GM19324 (cell line): ENCODE data around the gene C4orf50.
"Not testable (repeated sequence)": the region's sequence is repeated elsewhere in the genome, so short reads cannot be mapped to it uniquely, and the experiment has no call there.

Experiments used
- ATAC-seq: cut with Tn5 transposase; IDR thresholded peaks from one replicate; pipeline ENCODE4 v1.9.1; 2021; ENCODE audit warnings: mild to moderate bottlenecking, moderate library complexity; ENCODE audit not compliant: unreplicated experiment, low FRiP score

Gene C4orf50

GRCh38 chr4:5877392-5877791, 140.8 kb downstream of the C4orf50 start:
- ATAC-seq = no peak

- ATAC-seq = no peak
These were observed 143.3 kb downstream of the C4orf50 start for GRCh38 chr4:5874811-5875449.

- ATAC-seq = no peak
These were observed 147.5 kb downstream of the C4orf50 start for GRCh38 chr4:5870701-5871100.

- no peak for ATAC-seq
These were observed 148.1 kb downstream of the C4orf50 start for GRCh38 chr4:5869966-5870619.

GRCh38 chr4:5867866-5868265, 150.4 kb downstream of the C4orf50 start:
- ATAC-seq = no peak

GRCh38 chr4:5866841-5867813, 151.1 kb downstream of the C4orf50 start:
- ATAC-seq = no peak

GRCh38 chr4:5865896-5866599, 152.2 kb downstream of the C4orf50 start:
- ATAC-seq = no peak

GRCh38 chr4:5863461-5864113, 154.6 kb downstream of the C4orf50 start:
- no peak for ATAC-seq

- no peak for ATAC-seq
These were observed 160.0 kb downstream of the C4orf50 start for GRCh38 chr4:5858020-5858769.

- ATAC-seq = no peak
These were observed 161.0 kb downstream of the C4orf50 start for GRCh38 chr4:5857199-5857598.

GRCh38 chr4:5856362-5856761, 161.9 kb downstream of the C4orf50 start:
- ATAC-seq = not testable (repeated sequence)

GRCh38 chr4:5854929-5855328, 163.3 kb downstream of the C4orf50 start:
- no peak for ATAC-seq

GRCh38 chr4:5852523-5853202, 165.6 kb downstream of the C4orf50 start:
- no peak for ATAC-seq

- ATAC-seq = no peak
These were observed 166.5 kb downstream of the C4orf50 start for GRCh38 chr4:5851637-5852301.
